Activated naive CD4-positive, alpha-beta T cell treated with anti-CD3 and anti-CD28 coated beads, Interleukin-2, amount 50 U/mL, for 72 hours (primary cell): Measurements from ENCODE around the gene PLEK2. TPM values are rescaled to one million over a fixed set of nuclear protein-coding genes. Genes with fewer than 3 reads are reported as not detected.
"Not testable (repeated sequence)": the region's sequence is repeated elsewhere in the genome, so short reads cannot be mapped to it uniquely, and the experiment has no call there.

ENCODE experiments used
- ATAC-seq, 2 donors: fragments of 150-1000 bp; cut with Tn5 transposase; 2 replicates each; pipeline ENCODE4 v1.10.0; 2021; ENCODE audit warnings: mild to moderate bottlenecking in 2 of 2, moderate library complexity in 2 of 2
- DNase-seq, 2 donors: peaks; one replicate each; pipeline ENCODE4 v3.0.0; 2021 to 2022; ENCODE audit warnings: low spot score in 2 of 2
- H3K27ac Mint-ChIP-seq, 2 donors: one replicate each; pipeline ENCODE4 v1.8.0; 2022; ENCODE audit warnings: mild to moderate bottlenecking in 2 of 2, mixed read lengths in 2 of 2
- H3K36me3 Mint-ChIP-seq, 2 donors: one replicate each; pipeline ENCODE4 v1.8.0; 2022; ENCODE audit warnings: mixed read lengths in 2 of 2
- H3K9me3 Mint-ChIP-seq, 2 donors: one replicate each; pipeline ENCODE4 v1.8.0; 2022; ENCODE audit warnings: mixed read lengths in 2 of 2
- total RNA-seq, 2 donors: library from RNA; stranded (reverse); gene quantifications; one replicate each; pipeline ENCODE4 v1.2.3, GENCODE V29; 2022

PLEK2 gene, protein sequence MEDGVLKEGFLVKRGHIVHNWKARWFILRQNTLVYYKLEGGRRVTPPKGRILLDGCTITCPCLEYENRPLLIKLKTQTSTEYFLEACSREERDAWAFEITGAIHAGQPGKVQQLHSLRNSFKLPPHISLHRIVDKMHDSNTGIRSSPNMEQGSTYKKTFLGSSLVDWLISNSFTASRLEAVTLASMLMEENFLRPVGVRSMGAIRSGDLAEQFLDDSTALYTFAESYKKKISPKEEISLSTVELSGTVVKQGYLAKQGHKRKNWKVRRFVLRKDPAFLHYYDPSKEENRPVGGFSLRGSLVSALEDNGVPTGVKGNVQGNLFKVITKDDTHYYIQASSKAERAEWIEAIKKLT
- total RNA-seq, result 1 to 10 TPM; 3.3 to 6.5 TPM

DNA sequence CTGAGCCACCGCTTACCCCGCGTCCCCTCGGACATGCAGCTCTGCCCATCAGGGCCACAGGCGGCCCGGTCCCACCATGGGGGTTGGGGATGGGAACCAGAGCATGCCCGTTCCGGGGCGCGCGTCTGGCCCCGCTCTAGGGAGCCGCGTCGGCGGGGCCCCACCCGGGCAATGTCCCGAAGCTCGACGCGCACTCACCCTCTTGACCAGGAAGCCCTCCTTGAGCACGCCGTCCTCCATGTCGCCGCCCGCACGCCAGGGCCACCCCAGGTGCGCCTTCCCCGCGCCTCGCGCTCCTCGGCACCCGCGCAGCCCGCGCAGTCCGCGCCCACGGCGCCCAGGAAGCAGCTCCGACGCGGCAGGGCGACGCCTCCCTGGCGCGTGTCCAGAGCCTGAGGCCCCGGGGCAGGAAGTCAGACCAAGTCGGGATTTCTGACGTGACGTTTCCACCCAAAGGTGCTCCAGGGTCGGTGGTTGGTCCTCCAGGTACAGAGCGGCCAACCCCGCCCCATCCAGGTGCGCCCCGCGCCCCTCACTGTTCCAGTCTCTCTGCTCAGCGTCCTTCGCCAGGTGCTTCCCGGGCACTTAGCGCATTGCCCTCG is at the start of gene PLEK2:
TSS of gene PLEK2 (minus strand) at position 346 of the 602 bp plus-strand sequence. CDS start at position 240, 106 bp downstream.
- no peak within 1 kb of the TSS for H3K27ac Mint-ChIP-seq
- ATAC-seq (peak; percentile 80 to 81), DNase-seq (peak; percentile 61 to 65)
- H3K9me3 Mint-ChIP-seq, result no peaks in the 10 kb centered on the region
- H3K36me3 Mint-ChIP-seq, result no peaks in the 10 kb centered on the region

DNA sequence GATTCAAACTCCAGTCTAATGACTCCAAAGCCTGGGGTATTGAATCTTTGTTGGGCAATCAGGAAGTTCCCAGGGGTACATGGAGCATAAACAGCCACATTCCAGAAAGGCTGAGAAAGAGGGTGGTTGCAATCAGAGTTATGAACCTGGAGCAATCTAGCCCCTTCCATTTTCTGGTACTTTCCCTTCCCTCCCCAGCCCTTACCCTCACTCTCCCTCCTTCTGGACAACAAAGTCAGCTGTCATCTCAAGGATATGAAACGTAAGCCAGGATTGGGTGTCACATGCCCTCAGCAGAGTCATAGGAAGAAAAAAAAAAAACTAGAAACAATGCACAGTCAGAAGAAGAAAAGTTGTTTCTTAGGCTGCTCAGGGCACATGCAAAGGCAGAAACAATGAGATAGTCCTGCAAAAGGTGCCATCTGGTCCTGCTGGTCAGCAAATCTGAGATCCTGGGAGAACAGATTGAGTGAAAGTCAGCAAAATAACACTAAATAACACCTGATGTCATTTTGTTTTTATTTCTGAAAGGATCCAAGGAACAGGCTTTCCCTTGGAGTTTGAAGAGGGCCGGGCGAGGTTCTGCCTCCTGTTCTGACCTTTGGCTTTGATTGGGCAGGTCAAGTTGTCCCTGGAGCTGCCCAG is 49.5 kb upstream of the PLEK2 start:
- no peak for DNase-seq
- H3K36me3 Mint-ChIP-seq, result no peaks in the 10 kb centered on the region
- no peaks in the 10 kb centered on the region for H3K9me3 Mint-ChIP-seq
- peak; percentile 46 to 74 for ATAC-seq
- peak overlapping the region in 1 of 2 donors; percentile 86 for H3K27ac Mint-ChIP-seq

DNA sequence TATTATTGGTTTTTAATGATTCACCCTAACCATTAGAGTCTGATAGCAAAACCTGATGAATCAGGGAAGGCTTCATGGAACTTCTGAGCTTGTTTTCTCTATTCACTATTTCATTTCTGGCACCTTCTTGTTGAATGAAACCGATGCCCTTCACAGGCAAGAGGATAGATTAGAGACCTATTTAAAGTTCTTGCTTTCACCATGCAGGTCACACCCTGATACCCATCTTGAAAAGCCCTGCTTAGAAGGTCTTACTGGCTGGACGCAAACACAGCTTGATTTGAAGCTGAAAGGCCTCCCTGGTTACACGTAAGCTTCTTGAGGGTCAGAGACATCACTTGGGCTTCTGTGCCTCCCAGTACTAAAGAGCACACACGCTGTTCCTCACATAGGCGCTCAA is 47.4 kb upstream of the PLEK2 start:
- H3K9me3 Mint-ChIP-seq, result no peaks in the 10 kb centered on the region
- ATAC-seq, result no peak
- H3K36me3 Mint-ChIP-seq, result no peaks in the 10 kb centered on the region
- no peak for DNase-seq
- no peak overlapping the region for H3K27ac Mint-ChIP-seq

DNA sequence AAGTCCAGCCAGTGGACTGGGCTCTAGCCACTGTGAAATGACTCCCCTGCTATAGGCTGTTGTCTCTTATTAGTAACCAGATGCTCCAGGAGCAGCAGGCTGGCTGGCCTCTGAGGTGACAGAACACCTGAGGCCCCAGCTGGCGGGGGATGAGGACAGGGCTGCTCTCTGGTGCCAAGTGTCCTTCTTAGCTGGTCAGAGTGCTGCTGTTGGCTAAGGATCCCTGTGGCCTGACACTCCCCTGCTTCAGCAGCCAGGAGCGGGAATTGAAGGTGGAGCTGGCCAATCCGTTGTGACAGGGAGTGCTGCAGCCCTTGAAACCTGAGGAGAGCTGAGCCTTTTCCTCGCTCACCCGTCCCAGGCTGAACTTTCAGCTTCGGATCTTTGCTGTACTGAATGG is 45.8 kb upstream of the PLEK2 start:
- no peak overlapping the region for H3K27ac Mint-ChIP-seq
- ATAC-seq (no peak), DNase-seq (no peak)
- H3K9me3 Mint-ChIP-seq, result no peaks in the 10 kb centered on the region
- H3K36me3 Mint-ChIP-seq, result no peaks in the 10 kb centered on the region

DNA sequence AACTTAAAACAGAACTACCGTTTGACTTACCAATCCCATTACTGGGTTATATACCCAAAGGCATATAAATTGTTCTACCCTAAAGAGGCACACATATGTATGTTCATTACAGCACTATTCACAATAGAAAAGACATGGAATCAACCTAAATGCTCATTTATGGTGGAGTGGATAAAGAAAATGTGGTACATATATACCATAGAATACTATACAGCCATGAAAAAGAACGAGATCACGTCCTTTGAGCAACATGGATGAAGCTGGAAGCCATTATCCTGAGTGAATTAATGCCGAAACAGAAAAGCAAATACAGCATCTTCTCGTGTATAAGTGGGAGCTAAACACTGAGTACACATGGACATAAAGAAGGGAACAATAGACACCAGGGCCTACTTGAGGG is 44.8 kb upstream of the PLEK2 start:
- ATAC-seq, result no peak
- no peak overlapping the region for H3K27ac Mint-ChIP-seq
- no peak for DNase-seq
- H3K36me3 Mint-ChIP-seq, result no peaks in the 10 kb centered on the region
- H3K9me3 Mint-ChIP-seq, result no peaks in the 10 kb centered on the region

DNA sequence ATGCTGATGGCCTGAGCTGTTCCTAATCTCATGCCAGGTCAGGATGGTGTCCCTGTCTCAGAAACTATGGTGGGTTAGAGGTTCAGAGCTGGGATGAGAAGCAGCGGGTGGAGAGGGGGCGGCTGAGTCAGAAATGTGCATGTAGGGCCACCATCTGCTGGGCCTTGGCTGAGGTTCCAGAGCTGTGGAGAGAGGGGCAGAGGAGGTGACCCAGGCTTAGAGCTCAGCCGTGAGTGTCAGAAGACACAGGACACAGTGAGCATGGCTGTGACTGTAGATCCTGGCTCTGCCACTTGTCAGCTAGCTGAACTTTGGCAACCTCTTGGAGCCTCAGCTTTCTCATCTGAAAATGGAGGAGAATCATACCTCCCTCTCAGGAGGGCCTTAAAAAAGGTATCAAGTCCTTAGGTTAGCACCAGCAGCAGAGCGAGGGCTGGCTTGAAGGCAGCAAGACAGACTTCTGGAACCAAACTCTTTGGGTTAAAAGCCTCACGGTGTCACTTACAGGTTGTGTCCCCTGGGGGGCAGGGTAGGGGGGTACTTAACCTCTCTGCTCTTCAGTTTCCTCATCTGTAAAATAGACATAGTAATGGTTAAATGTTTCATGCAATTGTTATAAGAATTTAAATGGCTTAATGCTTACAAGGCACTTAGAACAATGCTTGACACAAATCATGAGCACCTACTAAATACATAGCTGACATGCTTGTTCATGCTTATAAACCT is 41.8 kb upstream of the PLEK2 start:
- H3K36me3 Mint-ChIP-seq, result no peaks in the 10 kb centered on the region
- ATAC-seq (no peak), DNase-seq (no peak)
- H3K27ac Mint-ChIP-seq, result no peak overlapping the region
- H3K9me3 Mint-ChIP-seq, result peaks cover 0 to 7% of the 10 kb centered on the region in 2 donors

DNA sequence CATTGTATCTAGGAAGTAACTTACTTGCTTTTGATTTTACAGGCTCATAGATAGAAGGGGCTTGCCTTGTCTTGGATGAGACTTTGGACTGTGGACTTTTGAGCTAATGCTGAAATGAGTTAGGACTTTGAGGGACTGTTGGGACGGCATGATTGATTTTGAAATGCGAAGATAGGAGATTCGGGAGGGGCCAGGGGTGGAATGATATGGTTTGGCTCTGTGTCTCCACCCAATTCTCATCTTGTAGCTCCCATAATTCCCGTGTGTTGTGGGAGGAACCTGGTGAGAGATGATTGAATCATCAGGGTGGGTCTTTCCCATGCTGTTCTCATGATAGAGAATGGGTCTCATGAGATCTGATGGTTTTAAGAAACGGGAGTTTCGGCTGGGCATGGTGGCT is 39.7 kb upstream of the PLEK2 start:
- not testable (repeated sequence) for ATAC-seq

DNA sequence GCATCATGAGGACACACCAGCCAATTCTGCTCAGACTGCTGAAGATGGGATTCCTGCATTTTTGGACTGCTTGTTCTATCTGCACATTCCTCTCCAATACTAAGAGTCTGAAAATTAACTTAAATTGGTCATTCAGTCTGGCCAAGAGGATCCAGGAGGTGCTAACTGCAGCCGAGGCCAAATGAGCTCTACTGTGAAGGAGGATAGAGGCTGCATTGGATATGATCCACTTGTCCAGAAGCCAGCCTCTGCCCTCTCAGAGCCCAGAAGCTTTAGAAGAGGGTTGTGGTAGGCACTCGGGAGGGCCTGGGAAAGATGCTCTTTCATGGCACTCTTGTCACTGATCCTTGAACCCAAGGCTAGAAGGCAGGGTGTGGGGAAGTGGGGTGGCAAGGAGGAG is 37.1 kb upstream of the PLEK2 start:
- peaks cover 0 to 7% of the 10 kb centered on the region in 2 donors for H3K9me3 Mint-ChIP-seq
- ATAC-seq (no peak), DNase-seq (no peak)
- H3K36me3 Mint-ChIP-seq, result no peaks in the 10 kb centered on the region
- H3K27ac Mint-ChIP-seq, result no peak overlapping the region

More for the DNA sequence above, 39.7 kb upstream of the PLEK2 start:
- not testable (repeated sequence) for H3K36me3 Mint-ChIP-seq, DNase-seq, H3K27ac Mint-ChIP-seq, H3K9me3 Mint-ChIP-seq

DNA sequence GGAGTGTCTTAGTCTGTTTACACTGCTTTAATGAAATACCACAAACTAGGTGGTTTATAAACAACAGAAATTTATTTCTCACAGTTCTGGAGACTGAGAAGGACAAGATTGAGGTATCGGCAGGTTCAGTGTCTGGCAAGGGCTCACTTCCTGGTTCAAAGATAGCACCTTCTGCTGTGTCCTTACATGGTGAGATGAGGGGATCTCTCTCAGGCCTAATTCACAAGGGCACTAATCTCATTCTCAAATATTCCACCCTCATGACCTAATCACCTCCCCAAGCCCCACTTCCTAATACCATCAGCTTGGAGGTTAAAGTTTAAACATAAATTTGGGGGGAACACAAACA is 35.0 kb upstream of the PLEK2 start:
- H3K9me3 Mint-ChIP-seq, result peaks cover 0 to 7% of the 10 kb centered on the region in 2 donors
- no peak overlapping the region for H3K27ac Mint-ChIP-seq
- H3K36me3 Mint-ChIP-seq, result no peaks in the 10 kb centered on the region

DNA sequence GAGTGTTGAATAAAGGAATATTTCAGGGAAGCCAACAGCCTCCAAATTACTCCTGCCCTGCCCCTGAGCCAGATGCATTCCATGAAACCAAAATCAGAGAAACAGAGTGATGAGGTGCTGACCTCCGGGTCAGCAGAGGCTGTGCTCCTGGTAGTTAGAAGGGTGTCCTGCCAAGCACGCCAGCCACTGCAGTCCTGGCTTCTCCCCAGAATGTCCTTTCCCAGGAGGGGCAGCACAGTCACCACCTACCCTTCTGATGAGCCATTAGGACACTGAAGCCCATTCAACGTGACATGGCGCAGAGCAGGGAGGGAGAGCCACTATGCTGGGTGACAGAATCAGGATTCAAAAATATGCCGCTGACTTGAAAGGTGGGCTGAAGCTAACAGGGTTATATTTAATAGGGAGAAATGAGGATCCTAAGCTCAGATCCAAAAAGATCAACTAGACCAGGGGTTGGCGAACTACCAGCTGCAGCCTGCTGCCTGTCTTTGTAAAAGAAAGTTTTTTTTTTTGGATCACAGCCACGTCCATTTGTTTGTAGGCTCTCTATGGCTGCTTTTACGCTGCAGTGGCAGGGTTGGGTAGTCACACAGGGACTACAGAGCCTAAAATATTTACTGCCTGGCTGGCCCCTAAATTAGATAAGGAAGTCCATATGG is 34.5 kb upstream of the PLEK2 start:
- H3K27ac Mint-ChIP-seq, result no peak overlapping the region
- ATAC-seq (no peak), DNase-seq (no peak)
- H3K9me3 Mint-ChIP-seq, result peaks cover 0 to 7% of the 10 kb centered on the region in 2 donors
- H3K36me3 Mint-ChIP-seq, result no peaks in the 10 kb centered on the region

More for the DNA sequence above, 35.0 kb upstream of the PLEK2 start:
- ATAC-seq, result no peak
- no peak for DNase-seq

DNA sequence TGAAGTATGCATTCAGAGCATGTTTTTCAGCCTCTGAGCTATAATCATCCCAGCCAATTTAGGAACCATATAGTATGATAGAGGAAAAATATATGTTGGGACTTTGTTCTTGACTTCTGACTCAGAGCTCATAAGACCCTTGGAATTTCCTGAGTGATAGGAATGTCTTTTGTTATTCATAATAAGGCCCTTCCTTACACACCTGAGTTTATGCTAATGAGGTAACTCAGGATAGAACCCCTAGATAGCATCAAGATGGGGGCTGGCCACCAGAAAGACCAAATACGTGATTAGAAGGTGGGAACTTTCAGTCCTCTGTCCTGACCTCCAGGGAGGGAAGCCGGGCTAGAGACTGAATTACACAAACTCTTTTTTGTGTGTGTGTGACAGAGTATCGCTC is 32.4 kb upstream of the PLEK2 start:
- no peaks in the 10 kb centered on the region for H3K36me3 Mint-ChIP-seq
- DNase-seq (no peak), ATAC-seq (no peak)
- H3K9me3 Mint-ChIP-seq, result no peaks in the 10 kb centered on the region
- H3K27ac Mint-ChIP-seq, result no peak overlapping the region

DNA sequence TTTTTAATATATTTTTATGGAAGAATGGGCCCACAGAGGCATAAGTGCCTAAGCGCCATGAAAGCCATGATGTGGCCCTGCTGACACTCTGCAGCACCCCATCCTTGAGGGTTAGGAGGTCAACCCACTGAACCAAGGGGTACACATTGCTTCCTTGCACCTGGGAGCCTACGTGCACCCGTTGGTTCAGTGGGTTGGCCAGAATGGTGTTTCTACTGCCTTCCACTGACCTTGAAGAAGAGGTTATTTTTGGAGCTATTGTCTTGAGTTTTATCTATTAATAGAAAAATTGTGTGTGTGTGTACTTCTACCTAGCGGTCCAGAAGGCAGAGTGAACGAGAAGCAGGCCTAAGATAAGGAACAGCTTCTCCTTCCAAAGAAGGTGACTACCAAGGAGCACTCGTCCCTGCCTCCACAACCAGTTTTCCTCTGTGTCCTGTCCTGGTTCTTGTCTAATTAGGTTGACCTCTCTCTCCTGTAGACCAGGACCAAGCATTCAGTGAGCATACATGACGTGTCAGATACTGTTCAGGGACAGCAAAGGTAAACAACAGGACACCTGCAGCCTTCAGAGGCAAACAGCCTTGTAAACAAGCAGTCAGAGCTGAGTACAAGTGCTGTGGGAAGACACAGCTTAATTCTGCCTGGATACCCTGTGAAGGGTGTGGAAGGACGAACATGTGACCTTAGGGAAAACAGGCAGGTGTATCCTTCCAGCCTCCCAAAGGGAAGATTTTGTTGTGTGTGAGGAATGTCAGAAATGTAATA is 30.4 kb upstream of the PLEK2 start:
- no peak for ATAC-seq
- Mint-ChIP-seq H3K27ac (no peak overlapping the region), H3K36me3 (no peaks in the 10 kb centered on the region), H3K9me3 (no peaks in the 10 kb centered on the region)
- DNase-seq, result no peak

DNA sequence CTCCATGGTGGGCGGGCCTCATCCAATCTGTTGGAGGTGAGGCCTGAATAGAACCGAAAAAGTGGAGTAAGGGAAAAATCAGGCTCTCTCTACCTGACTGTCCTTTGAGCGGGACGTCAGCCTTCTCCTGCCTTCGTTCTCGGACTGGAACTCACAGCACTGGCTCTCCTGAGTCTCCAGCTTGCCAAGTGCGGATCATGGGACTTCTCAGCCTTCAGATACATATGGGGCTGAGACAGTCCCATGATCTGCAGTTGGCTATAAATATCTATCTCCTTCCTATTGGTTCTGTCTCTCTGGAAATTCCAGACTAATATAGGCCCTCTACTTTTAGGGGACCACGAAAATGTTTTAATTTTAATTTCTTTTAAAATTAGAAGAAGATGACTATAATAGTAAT is 29.7 kb upstream of the PLEK2 start:
- no peaks in the 10 kb centered on the region for H3K36me3 Mint-ChIP-seq
- H3K27ac Mint-ChIP-seq, result no peak overlapping the region
- H3K9me3 Mint-ChIP-seq, result no peaks in the 10 kb centered on the region
- no peak for DNase-seq
- no peak for ATAC-seq

DNA sequence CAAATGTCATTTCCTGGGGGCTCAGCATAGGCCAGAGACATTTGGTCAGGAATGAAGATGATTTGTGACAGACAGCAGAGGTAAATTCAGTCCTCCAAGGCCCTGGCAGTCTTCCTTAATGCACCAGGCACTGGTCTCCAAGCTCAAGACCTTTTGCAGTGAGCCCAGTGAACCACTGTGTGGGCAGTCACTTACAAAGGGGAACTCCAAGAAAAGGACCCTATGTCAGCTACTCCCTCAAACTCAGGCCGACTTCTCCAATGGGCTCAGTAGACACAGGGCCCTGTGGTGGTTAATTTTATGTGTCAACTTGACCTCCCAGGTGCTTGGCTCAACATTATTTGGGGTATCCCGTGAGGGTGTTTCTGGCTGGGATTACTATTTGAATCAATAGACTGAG is 29.3 kb upstream of the PLEK2 start:
- ATAC-seq, result no peak
- Mint-ChIP-seq H3K36me3 (no peaks in the 10 kb centered on the region), H3K27ac (no peak overlapping the region), H3K9me3 (no peaks in the 10 kb centered on the region)
- no peak for DNase-seq

DNA sequence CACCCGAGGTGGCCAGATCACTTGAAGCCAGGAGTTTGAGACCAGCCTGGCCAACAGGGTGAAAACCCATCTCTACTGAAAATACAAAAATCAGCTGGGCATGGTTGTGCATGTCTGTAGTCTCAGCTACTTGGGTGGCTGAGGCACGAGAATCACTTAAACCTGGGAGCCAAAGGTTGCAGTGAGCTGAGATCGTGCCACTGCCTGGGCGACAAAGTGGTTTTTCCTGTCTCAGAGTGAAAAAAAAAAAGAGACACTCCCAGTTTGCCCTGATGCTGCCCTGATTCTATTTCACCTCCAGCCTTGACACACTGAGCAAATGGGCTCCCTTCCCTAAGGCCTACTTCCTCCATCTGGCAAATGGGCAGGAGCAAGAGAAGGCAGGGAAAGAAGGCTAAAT is 28.5 kb upstream of the PLEK2 start:
- no peak for DNase-seq
- Mint-ChIP-seq H3K9me3 (no peaks in the 10 kb centered on the region), H3K27ac (no peak overlapping the region), H3K36me3 (no peaks in the 10 kb centered on the region)
- ATAC-seq, result no peak

DNA sequence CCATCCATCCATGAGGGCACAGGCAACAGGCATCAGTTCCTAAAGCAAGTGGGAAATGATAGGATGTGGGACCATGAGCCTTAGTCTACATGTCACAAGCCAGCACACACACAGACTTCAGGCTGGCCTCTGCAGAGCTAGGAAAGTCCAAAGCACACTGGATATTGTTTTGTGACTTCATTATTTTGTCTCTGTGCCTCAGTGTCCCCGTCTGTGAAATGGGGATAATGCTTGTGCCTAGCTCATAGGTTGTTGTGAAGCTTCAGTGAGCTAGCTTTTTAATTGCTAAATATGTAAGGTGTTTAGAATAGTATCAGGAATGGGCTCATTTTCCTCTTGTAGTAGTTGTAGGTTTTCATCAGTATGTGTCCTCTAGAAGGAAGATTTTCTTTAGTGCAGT is 27.0 kb upstream of the PLEK2 start:
- DNase-seq (no peak), ATAC-seq (no peak)
- Mint-ChIP-seq H3K36me3 (no peaks in the 10 kb centered on the region), H3K9me3 (no peaks in the 10 kb centered on the region), H3K27ac (no peak overlapping the region)
